WTC11 (cell line): ENCODE results near the gene EPB41. TPM values are rescaled to one million over a fixed set of nuclear protein-coding genes. Genes with fewer than 3 reads are reported as not detected.

Source experiments
- ATAC-seq: fragments of 200-7000 bp; cut with Tn5 transposase; 2 replicates; pipeline ENCODE4 v1.10.0; 2021; ENCODE audit warnings: mild to moderate bottlenecking, moderate library complexity
- CTCF ChIA-PET: fragments of 300-600 bp; sonication (Branson Sonifier 250); formaldehyde crosslinking; loops from one replicate; lab custom pipeline; 2021; ENCODE audit warnings: antibody characterized with exemption; lab: Charles Lee
- POLR2A ChIA-PET: fragments of 350-600 bp; sonication (Branson Sonifier 250); formaldehyde crosslinking; loops from one replicate; lab custom pipeline; 2021; ENCODE audit warnings: antibody characterized with exemption; lab: Charles Lee
- DNase-seq: peaks from one replicate; pipeline ENCODE4 v3.0.0; 2021; ENCODE audit warnings: low spot score
- H3K27ac Mint-ChIP-seq: 2 replicates; pipeline ENCODE4 v1.8.0; 2021; ENCODE audit warnings: mixed read lengths
- H3K27me3 Mint-ChIP-seq: 2 replicates; pipeline ENCODE4 v1.8.0; 2021; ENCODE audit warnings: low read depth, mild to moderate bottlenecking, moderate library complexity, mixed read lengths
- H3K36me3 Mint-ChIP-seq: 2 replicates; pipeline ENCODE4 v1.8.0; 2021; ENCODE audit warnings: mixed read lengths
- H3K4me1 Mint-ChIP-seq: 2 replicates; pipeline ENCODE4 v1.8.0; 2022; ENCODE audit warnings: mixed read lengths
- H3K4me3 Mint-ChIP-seq: 2 replicates; pipeline ENCODE4 v1.8.0; 2021; ENCODE audit warnings: mild to moderate bottlenecking, moderate library complexity, mixed read lengths
- H3K9me3 Mint-ChIP-seq: 2 replicates; pipeline ENCODE4 v1.8.0; 2021; ENCODE audit warnings: mixed read lengths
- AFF4 ChIP-seq: sonication (generic); formaldehyde crosslinking; IDR thresholded peaks from 2 replicates; pipeline ENCODE4 v1.8.1; 2023; ENCODE audit warnings: mild to moderate bottlenecking, missing genetic modification reagents, borderline replicate concordance
- ARID4B ChIP-seq: sonication (generic); formaldehyde crosslinking; IDR thresholded peaks from 2 replicates; pipeline ENCODE4 v1.8.0; 2023; ENCODE audit warnings: missing genetic modification reagents, mild to moderate bottlenecking, borderline replicate concordance
- CBFB ChIP-seq: sonication (generic); formaldehyde crosslinking; IDR thresholded peaks from 2 replicates; pipeline ENCODE4 v1.8.1; 2022; ENCODE audit warnings: mild to moderate bottlenecking, low read depth, missing genetic modification reagents
- FOXP4 ChIP-seq: sonication (generic); formaldehyde crosslinking; IDR thresholded peaks from 2 replicates; pipeline ENCODE4 v1.8.0; 2022; ENCODE audit warnings: mild to moderate bottlenecking, missing genetic modification reagents
- GTF2I ChIP-seq: fragments of 250-450 bp; sonication (Bioruptor Pico); conservative IDR thresholded peaks from 2 replicates; pipeline ENCODE4 v1.4.0; 2021; ENCODE audit warnings: mild to moderate bottlenecking
- MAX ChIP-seq: sonication (generic); formaldehyde crosslinking; IDR thresholded peaks from 2 replicates; pipeline ENCODE4 v1.8.0; 2022; ENCODE audit warnings: mild to moderate bottlenecking, missing genetic modification reagents
- NR2C2 ChIP-seq: sonication (generic); formaldehyde crosslinking; IDR thresholded peaks from 2 replicates; pipeline ENCODE4 v1.8.0; 2022; ENCODE audit warnings: mild to moderate bottlenecking, missing genetic modification reagents
- PREB ChIP-seq: sonication (generic); formaldehyde crosslinking; IDR thresholded peaks from 2 replicates; pipeline ENCODE4 v1.8.1; 2022; ENCODE audit warnings: mild to moderate bottlenecking, missing genetic modification reagents, moderate library complexity, borderline replicate concordance
- TEAD1 ChIP-seq: sonication (generic); formaldehyde crosslinking; IDR thresholded peaks from 2 replicates; pipeline ENCODE4 v1.8.0; 2022; ENCODE audit warnings: mild to moderate bottlenecking, missing genetic modification reagents
- total RNA-seq: library from RNA; stranded (reverse); gene quantifications from 3 replicates; pipeline ENCODE4 v1.2.3, GENCODE V29; 2021

Gene EPB41
- total RNA-seq, 1 experiment from 2014 or later: 85.0 TPM

GRCh38 chr1:29122682-29123052, 208.3 kb downstream of the EPB41 start:
- Mint-ChIP-seq H3K27me3 (peaks cover 23% of the 10 kb centered on the region), H3K27ac (no peak overlapping the region), H3K36me3 (no peaks in the 10 kb centered on the region), H3K9me3 (no peaks in the 10 kb centered on the region), H3K4me1 (peaks cover 19% of the 10 kb centered on the region), H3K4me3 (peak overlapping the region; percentile 74)
- CTCF ChIA-PET: interaction anchor here (0.6 to 6.3 kb wide), 17 partner anchors 9 to 386 kb away, joined by 3 to 45 read pairs (median 7); partner anchors contain the start of genes EPB41, SRSF4 and YTHDF2
- POLR2A ChIA-PET: interaction anchor here (0.8 to 2.3 kb wide), 3 partner anchors 34 to 238 kb away, joined by 3 to 8 read pairs (median 3); partner anchors contain the start of gene SRSF4
- DNase-seq (peak; percentile 55), ATAC-seq (no peak)
- TF ChIP-seq CBFB (CRISPR knock-in tag): 0 out of 2 replicates have a peak, but pooled peaks have one; percentile 1
- TF ChIP-seq PREB (CRISPR knock-in tag): no peak
- no peak for TF ChIP-seq TEAD1 (CRISPR knock-in tag)
- no peak for TF ChIP-seq FOXP4 (CRISPR knock-in tag)
- no peak for TF ChIP-seq NR2C2 (CRISPR knock-in tag)
- no peak for TF ChIP-seq AFF4 (CRISPR knock-in tag)
- no peak for TF ChIP-seq GTF2I (CRISPR knock-in tag)

- H3K4me3 Mint-ChIP-seq: peak overlapping the region; percentile 74
- H3K36me3 Mint-ChIP-seq: no peaks in the 10 kb centered on the region
- DNase-seq (peak; percentile 45), ATAC-seq (peak; percentile 0; the same call in 1 of the 2 replicates)
- ChIA-PET POLR2A (interaction anchor here (1.2 to 2.3 kb wide), 4 partner anchors 12 to 59 kb away, joined by 3 to 18 read pairs (median 6); partner anchors contain the start of gene SRSF4), CTCF (interaction anchor here (0.7 to 6.3 kb wide), 20 partner anchors 10 to 387 kb away, joined by 3 to 45 read pairs (median 7); partner anchors contain the start of genes EPB41, SRSF4 and YTHDF2)
- peaks cover 23% of the 10 kb centered on the region for H3K27me3 Mint-ChIP-seq
- peak; percentile 60; the same call in 1 of the 2 replicates for TF ChIP-seq TEAD1 (CRISPR knock-in tag)
- no peak for TF ChIP-seq MAX (CRISPR knock-in tag)
- TF ChIP-seq NR2C2 (CRISPR knock-in tag): no peak
- no peak for TF ChIP-seq GTF2I (CRISPR knock-in tag)
- TF ChIP-seq ARID4B (CRISPR knock-in tag): no peak
- H3K27ac Mint-ChIP-seq: no peak overlapping the region
- peaks cover 19% of the 10 kb centered on the region for H3K4me1 Mint-ChIP-seq
- no peaks in the 10 kb centered on the region for H3K9me3 Mint-ChIP-seq
Observed at GRCh38 chr1:29123053-29123886, 208.9 kb downstream of the EPB41 start.
